ENCODE results near the gene ZFP36. TPM values are rescaled to one million over a fixed set of nuclear protein-coding genes. Genes with fewer than 3 reads are reported as not detected.

The ZFP36 gene, protein sequence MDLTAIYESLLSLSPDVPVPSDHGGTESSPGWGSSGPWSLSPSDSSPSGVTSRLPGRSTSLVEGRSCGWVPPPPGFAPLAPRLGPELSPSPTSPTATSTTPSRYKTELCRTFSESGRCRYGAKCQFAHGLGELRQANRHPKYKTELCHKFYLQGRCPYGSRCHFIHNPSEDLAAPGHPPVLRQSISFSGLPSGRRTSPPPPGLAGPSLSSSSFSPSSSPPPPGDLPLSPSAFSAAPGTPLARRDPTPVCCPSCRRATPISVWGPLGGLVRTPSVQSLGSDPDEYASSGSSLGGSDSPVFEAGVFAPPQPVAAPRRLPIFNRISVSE
- total RNA-seq = 224 TPM
- long read RNA-seq, transcript ZFP36-203 (2 exons, 1,786 nt) = major isoform, 320 of 459 reads
- long read RNA-seq, partial matches to known transcripts = 0 of 459 reads
- long read RNA-seq, other reads (novel, unspliced or antisense) = 139 of 459 reads

DNA sequence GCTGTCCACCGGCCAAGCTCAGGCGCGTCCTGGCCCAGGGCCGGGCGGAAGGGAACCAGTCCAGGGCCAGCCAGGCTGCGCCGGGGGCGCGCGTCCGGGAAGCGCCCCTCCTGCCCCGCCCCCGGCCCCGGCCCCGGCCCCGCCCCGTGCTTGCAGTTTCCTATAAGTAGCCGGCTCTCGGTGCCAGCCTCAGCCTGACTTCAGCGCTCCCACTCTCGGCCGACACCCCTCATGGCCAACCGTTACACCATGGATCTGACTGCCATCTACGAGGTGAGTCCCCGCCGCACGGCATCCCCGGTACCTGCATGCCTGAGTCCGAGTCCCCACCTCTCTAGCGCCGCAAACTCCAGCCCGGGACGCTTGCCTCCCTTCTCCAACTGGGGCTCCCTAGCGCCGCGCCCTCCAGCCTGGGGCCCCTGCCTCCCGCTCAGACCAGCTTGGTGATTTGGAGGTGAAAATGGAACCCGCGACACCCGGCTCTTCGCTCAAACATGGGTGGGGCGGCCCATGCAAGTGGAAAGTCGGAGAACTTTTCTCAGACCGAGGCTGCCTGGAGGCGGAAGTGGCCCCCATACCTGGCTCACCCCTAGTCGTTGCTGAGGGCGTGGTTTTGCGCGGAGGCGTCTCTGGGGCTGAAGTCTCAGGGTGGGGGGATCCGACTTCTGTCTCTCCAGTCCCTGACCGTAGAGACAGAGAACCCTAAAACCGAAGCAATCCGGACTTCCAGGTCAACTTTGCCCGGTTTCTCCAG lies at the start of gene ZFP36:
Gene ZFP36, plus strand, starts transcription at position 192 of the 754 bp plus-strand sequence. Its CDS starts 58 bp downstream, at position 250.
- DNase-seq = peak; percentile 95
- Histone ChIP-seq H3K36me3 (peaks cover 18% of the 10 kb centered on the region), H3K4me1 (peaks cover 39% of the 10 kb centered on the region), H3K27me3 (no peaks in the 10 kb centered on the region), H3K9me3 (no peaks in the 10 kb centered on the region), H3K27ac (peak within 1 kb of the TSS; percentile 100), H3K4me3 (peak within 1 kb of the TSS; percentile 97)
- intact Hi-C loops (cut with DNase I) = no loop called here
- peak; percentile 53 for ATAC-seq
- TF ChIP-seq, protein P1, sequence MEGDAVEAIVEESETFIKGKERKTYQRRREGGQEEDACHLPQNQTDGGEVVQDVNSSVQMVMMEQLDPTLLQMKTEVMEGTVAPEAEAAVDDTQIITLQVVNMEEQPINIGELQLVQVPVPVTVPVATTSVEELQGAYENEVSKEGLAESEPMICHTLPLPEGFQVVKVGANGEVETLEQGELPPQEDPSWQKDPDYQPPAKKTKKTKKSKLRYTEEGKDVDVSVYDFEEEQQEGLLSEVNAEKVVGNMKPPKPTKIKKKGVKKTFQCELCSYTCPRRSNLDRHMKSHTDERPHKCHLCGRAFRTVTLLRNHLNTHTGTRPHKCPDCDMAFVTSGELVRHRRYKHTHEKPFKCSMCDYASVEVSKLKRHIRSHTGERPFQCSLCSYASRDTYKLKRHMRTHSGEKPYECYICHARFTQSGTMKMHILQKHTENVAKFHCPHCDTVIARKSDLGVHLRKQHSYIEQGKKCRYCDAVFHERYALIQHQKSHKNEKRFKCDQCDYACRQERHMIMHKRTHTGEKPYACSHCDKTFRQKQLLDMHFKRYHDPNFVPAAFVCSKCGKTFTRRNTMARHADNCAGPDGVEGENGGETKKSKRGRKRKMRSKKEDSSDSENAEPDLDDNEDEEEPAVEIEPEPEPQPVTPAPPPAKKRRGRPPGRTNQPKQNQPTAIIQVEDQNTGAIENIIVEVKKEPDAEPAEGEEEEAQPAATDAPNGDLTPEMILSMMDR (IDR thresholded peaks at IDR 0.05) = no peak

DNA sequence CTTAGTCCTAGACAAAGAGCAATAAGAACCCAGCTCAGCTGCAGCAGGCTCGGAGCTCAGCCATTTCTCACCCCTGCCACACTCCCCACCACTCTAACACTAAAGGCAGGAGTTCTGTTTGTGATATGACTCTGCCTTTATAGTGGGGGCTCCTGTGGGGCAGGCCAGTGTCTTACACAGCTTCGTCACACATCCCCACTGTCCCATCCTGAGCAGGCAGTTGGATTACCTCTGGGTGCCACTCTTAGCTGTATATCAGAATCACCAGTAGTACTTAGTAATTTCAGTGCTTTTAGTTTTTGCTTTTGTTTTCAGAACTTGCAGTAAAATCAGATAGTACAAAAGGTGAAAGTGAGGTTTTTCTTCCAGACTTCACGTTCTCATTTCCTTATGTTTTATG lies 47.6 kb upstream of the ZFP36 start:
- Histone ChIP-seq H3K4me1 (peaks cover 8% of the 10 kb centered on the region), H3K27ac (no peak overlapping the region), H3K36me3 (peaks cover 88% of the 10 kb centered on the region), H3K27me3 (no peaks in the 10 kb centered on the region), H3K9me3 (no peaks in the 10 kb centered on the region), H3K4me3 (no peak overlapping the region)
- TF ChIP-seq, protein P1 (IDR thresholded peaks at IDR 0.05) = no peak
- no peak for DNase-seq
- intact Hi-C loops (cut with DNase I) = no loop called here
- ATAC-seq = no peak

DNA sequence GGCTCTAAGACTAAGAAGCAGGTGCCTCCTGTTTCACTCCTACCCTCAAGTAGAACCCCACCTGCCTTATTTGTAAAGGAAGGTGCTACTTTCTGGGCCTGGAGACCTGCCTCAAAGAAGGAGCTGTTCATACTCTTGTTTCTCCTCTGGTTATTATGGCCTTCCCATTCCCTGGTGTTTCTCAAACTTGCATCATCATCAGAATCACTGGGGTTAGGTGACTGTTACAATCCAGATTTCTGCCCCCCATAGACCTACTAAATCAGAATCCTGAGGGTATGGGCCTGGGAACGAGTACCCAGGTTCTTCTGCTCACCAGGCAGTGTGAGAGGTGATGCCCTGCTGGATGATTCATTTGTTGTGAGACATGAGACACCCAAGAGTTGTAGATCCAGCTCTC lies 46.0 kb upstream of the ZFP36 start:
- Histone ChIP-seq H3K27ac (no peak overlapping the region), H3K9me3 (no peaks in the 10 kb centered on the region), H3K4me1 (peaks cover 8% of the 10 kb centered on the region), H3K4me3 (no peak overlapping the region), H3K27me3 (no peaks in the 10 kb centered on the region), H3K36me3 (peaks cover 72% of the 10 kb centered on the region)
- intact Hi-C loops (cut with DNase I) = no loop called here
- ATAC-seq (no peak), DNase-seq (no peak)
- TF ChIP-seq, protein P1 (IDR thresholded peaks at IDR 0.05) = no peak

DNA sequence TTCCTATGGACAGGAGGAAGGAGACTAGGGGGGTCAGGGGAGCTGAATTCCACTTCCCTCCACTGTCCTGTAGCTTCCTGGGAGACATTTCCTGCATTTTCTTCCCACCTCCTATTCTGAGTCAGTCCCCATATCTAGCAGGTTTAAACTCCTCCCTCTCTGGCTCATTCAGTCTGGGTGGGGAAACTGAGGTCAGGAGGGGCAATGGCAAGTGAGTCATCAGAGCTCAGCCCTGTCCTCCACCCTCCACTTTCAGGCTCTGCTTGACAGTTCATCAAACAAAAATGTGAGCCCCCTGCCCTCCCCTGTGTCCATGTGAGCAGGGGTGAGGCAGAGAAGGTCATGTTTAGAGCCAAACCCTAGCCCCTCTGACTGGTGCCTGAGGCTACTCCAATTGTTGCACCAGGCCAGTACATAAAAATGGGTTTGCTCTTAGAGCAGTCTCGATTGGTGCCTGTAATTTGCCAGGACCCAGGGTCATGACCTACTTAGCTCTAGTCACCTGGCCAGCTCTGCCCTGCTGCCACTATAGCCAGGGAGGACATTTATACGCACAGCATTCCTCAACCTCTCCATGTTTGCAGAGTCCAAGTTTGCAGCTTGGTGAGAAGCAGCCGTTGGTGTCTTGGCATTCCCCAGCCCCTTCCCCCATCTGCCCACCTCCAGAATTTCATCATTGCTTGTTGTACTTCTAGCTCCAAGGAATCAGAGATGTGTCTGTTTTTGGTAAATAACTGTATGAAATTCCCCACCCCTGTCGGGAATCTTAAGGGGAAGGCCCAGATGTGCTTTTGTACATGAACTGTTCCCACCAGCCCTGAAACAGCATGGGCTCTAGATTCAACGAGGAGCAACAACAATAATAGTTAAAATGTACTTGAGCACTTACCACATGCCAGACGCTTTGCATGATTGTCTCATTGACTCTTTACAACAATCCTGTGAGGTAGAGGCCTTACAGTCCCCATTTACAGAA lies 43.7 kb upstream of the ZFP36 start:
- intact Hi-C loops (cut with DNase I) = no loop called here
- TF ChIP-seq, protein P1 (IDR thresholded peaks at IDR 0.05) = no peak
- Histone ChIP-seq H3K27ac (peak overlapping the region; percentile 17), H3K4me1 (peaks cover 8% of the 10 kb centered on the region), H3K36me3 (peaks cover 59% of the 10 kb centered on the region), H3K27me3 (no peaks in the 10 kb centered on the region), H3K4me3 (no peak overlapping the region), H3K9me3 (no peaks in the 10 kb centered on the region)
- ATAC-seq = no peak
- DNase-seq = peak; percentile 34

DNA sequence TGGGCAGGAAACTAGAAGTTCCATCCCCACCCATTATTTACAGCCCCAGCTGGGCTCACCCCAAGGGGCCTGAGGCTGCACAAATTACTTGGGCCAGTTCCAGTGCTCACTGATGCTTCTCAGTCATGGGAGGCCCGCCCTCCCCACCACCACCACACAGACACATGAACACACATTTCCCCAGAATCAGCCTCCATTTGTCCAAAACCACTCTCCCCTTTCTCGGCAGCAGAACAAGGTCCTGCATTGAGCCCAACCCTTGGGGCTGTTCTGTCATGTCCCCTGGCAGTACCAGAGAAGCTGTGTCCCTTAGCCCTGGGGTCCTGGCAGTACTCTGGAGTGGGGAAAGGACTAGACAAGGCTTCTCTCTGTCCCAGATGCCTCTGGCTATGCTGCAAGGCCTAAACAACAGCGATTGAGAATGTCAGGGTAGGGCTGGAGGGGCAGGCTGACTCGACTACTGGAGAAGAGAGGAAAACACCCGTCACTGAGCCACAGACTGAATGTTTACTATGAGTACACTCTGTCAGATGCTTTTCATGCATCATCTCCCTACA lies 42.7 kb upstream of the ZFP36 start:
- Histone ChIP-seq H3K36me3 (peaks cover 57% of the 10 kb centered on the region), H3K27ac (no peak overlapping the region), H3K4me3 (no peak overlapping the region), H3K4me1 (peaks cover 8% of the 10 kb centered on the region), H3K9me3 (no peaks in the 10 kb centered on the region), H3K27me3 (no peaks in the 10 kb centered on the region)
- intact Hi-C loops (cut with DNase I) = no loop called here
- no peak for ATAC-seq
- DNase-seq = peak; percentile 40
- TF ChIP-seq, protein P1 (IDR thresholded peaks at IDR 0.05) = no peak

Measured in upper lobe of right lung (tissue), 1 donor.